ENCODE measurements around the gene KRT75.

The KRT75 gene

DNA sequence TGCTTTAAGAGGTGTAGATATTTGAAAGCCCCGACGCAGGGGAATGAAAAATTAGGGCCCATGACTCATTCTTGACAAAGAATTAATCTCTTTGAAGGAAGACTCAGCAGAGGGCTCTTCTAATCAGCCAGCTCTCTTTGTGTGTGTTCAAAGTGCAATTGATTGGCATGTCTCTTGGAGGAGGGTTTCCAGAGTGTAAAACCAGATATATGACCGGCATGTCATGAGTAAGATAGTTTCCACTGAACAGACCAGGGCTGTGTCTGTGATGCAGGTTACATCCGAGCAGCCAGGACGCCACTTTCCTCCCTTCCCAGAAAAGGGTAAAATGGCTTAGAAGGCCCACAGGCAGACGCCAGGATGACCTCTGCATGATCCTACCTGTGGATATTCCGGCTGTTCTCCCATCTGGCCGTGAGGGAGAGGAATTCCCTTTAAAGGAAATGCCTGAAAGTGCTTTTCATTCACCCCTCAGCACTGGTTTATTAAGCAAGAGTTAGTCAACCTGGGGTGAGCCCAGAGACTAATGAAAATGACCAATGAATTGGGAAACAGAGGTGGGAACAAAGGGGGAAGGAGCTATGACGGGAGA lies 7.2 kb upstream of the KRT75 start:
- H3K27ac ChIP-seq (ENCODE audit: low read depth in 2 of 2, low read length in 2 of 2), result no peak overlapping the region
- H3K4me3 ChIP-seq (ENCODE audit: low read length in 2 of 2), result no peak overlapping the region
- peaks cover 2 to 18% of the 10 kb centered on the region in 2 donors for H3K4me1 ChIP-seq (ENCODE audit: control insufficient read depth in 2 of 2, insufficient read depth in 2 of 2, low read length in 2 of 2)
- no peaks in the 10 kb centered on the region for H3K36me3 ChIP-seq (ENCODE audit: control insufficient read depth in 2 of 2, insufficient read depth in 2 of 2, low read length in 2 of 2)
- no peaks in the 10 kb centered on the region for H3K9me3 ChIP-seq (ENCODE audit: control insufficient read depth in 2 of 2, low read length in 2 of 2)
- H3K9ac ChIP-seq (ENCODE audit: low read depth in 1 of 2, low read length in 2 of 2), result no peak overlapping the region
- H3K27me3 ChIP-seq (ENCODE audit: control insufficient read depth in 2 of 2, insufficient read depth in 2 of 2, low read length in 2 of 2), result no peaks in the 10 kb centered on the region

DNA sequence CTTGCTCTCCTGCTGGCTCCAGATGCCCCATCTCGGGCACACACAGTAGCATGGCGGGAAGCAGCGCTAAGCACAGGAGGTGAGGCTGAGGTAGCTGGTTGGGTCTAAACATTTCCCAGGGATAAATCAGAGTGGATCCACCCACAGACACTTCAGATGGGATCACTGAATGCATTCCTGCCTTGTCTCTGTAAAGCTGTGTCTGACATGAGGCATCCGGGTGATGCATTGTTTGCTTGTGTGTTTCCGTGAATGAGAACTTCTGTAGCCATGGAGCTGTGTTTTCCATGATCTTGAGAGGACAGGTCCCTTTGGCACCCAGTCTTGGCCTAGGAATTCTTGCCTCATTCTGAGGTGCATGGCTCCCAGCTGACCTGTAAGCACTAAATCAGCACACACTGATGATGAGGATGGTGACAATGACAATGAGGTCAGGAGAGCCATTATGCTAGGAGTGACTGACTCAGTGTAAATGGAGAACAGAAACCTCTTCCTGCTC lies 6.7 kb upstream of the KRT75 start:
- H3K36me3 ChIP-seq (ENCODE audit: control insufficient read depth in 2 of 2, insufficient read depth in 2 of 2, low read length in 2 of 2), result no peaks in the 10 kb centered on the region
- H3K27ac ChIP-seq (ENCODE audit: low read depth in 2 of 2, low read length in 2 of 2), result no peak overlapping the region
- no peak overlapping the region for H3K4me3 ChIP-seq (ENCODE audit: low read length in 2 of 2)
- no peaks in the 10 kb centered on the region for H3K27me3 ChIP-seq (ENCODE audit: control insufficient read depth in 2 of 2, insufficient read depth in 2 of 2, low read length in 2 of 2)
- peaks cover 4 to 20% of the 10 kb centered on the region in 2 donors for H3K4me1 ChIP-seq (ENCODE audit: control insufficient read depth in 2 of 2, insufficient read depth in 2 of 2, low read length in 2 of 2)
- H3K9me3 ChIP-seq (ENCODE audit: control insufficient read depth in 2 of 2, low read length in 2 of 2), result no peaks in the 10 kb centered on the region
- no peak overlapping the region for H3K9ac ChIP-seq (ENCODE audit: low read depth in 1 of 2, low read length in 2 of 2)

DNA sequence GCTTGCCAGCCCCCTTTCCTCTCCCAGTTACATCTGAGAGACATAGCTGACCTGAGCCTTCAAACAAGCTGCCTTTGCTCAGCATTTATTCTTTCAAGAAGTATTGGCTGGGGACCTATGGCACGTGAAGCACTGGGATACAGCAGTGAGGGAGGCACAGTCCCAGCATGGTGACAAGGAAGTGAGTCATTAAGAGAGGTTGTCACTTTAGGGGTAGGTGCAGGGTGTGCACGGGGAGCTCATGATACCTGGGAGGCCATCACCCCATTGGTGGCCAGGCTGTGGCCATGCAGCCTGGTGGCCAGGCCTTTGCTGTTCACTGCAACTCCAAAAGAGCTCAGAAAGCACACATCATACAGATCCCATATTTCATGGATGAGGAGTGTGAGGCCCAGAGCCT lies 5.7 kb upstream of the KRT75 start:
- H3K4me1 ChIP-seq (ENCODE audit: control insufficient read depth in 2 of 2, insufficient read depth in 2 of 2, low read length in 2 of 2), result peaks cover 4 to 20% of the 10 kb centered on the region in 2 donors
- H3K27ac ChIP-seq (ENCODE audit: low read depth in 2 of 2, low read length in 2 of 2), result no peak overlapping the region
- no peaks in the 10 kb centered on the region for H3K27me3 ChIP-seq (ENCODE audit: control insufficient read depth in 2 of 2, insufficient read depth in 2 of 2, low read length in 2 of 2)
- H3K9ac ChIP-seq (ENCODE audit: low read depth in 1 of 2, low read length in 2 of 2), result no peak overlapping the region
- H3K4me3 ChIP-seq (ENCODE audit: low read length in 2 of 2), result no peak overlapping the region
- no peaks in the 10 kb centered on the region for H3K36me3 ChIP-seq (ENCODE audit: control insufficient read depth in 2 of 2, insufficient read depth in 2 of 2, low read length in 2 of 2)
- H3K9me3 ChIP-seq (ENCODE audit: control insufficient read depth in 2 of 2, low read length in 2 of 2), result no peaks in the 10 kb centered on the region

DNA sequence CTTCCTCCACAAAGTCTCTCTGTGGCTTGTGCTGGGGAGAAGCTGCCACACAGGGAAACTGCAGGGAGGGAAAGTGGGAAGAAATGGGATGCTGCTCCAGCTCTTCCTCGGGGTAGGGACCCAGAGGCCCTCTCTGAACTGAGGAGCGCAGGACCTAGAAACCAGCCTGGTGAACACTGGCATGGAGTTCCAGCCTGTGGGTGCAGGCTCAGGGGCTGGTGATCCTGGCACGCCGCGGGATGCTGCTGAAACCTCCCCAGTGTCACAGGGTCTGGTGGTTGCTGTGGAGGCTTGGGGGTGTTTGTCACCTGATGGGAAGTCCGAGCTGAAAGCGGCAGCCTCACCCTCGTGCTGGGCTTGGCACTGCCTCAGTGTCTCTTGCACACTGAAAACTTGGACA lies 5.2 kb upstream of the KRT75 start:
- H3K36me3 ChIP-seq (ENCODE audit: control insufficient read depth in 2 of 2, insufficient read depth in 2 of 2, low read length in 2 of 2), result no peaks in the 10 kb centered on the region

GRCh38 chr12:52438305-52439301 lies 4.4 kb upstream of the KRT75 start:
- Histone ChIP-seq H3K4me1 (ENCODE audit: control insufficient read depth in 2 of 2, insufficient read depth in 2 of 2, low read length in 2 of 2) (peaks cover 7 to 18% of the 10 kb centered on the region in 2 donors), H3K9ac (ENCODE audit: low read depth in 1 of 2, low read length in 2 of 2) (no peak overlapping the region), H3K36me3 (ENCODE audit: control insufficient read depth in 2 of 2, insufficient read depth in 2 of 2, low read length in 2 of 2) (no peaks in the 10 kb centered on the region), H3K27ac (ENCODE audit: low read depth in 2 of 2, low read length in 2 of 2) (no peak overlapping the region), H3K4me3 (ENCODE audit: low read length in 2 of 2) (no peak overlapping the region), H3K9me3 (ENCODE audit: control insufficient read depth in 2 of 2, low read length in 2 of 2) (no peaks in the 10 kb centered on the region), H3K27me3 (ENCODE audit: control insufficient read depth in 2 of 2, insufficient read depth in 2 of 2, low read length in 2 of 2) (no peaks in the 10 kb centered on the region)

More for the DNA sequence above, 5.2 kb upstream of the KRT75 start:
- Histone ChIP-seq H3K27ac (ENCODE audit: low read depth in 2 of 2, low read length in 2 of 2) (no peak overlapping the region), H3K9ac (ENCODE audit: low read depth in 1 of 2, low read length in 2 of 2) (no peak overlapping the region), H3K27me3 (ENCODE audit: control insufficient read depth in 2 of 2, insufficient read depth in 2 of 2, low read length in 2 of 2) (no peaks in the 10 kb centered on the region), H3K9me3 (ENCODE audit: control insufficient read depth in 2 of 2, low read length in 2 of 2) (no peaks in the 10 kb centered on the region), H3K4me3 (ENCODE audit: low read length in 2 of 2) (no peak overlapping the region), H3K4me1 (ENCODE audit: control insufficient read depth in 2 of 2, insufficient read depth in 2 of 2, low read length in 2 of 2) (peaks cover 7 to 18% of the 10 kb centered on the region in 2 donors)

- H3K4me3 ChIP-seq (ENCODE audit: low read length in 2 of 2), result no peak overlapping the region
- H3K27ac ChIP-seq (ENCODE audit: low read depth in 2 of 2, low read length in 2 of 2), result no peak overlapping the region
- H3K36me3 ChIP-seq (ENCODE audit: control insufficient read depth in 2 of 2, insufficient read depth in 2 of 2, low read length in 2 of 2), result no peaks in the 10 kb centered on the region
- H3K4me1 ChIP-seq (ENCODE audit: control insufficient read depth in 2 of 2, insufficient read depth in 2 of 2, low read length in 2 of 2), result peaks cover 7 to 18% of the 10 kb centered on the region in 2 donors
- no peak overlapping the region for H3K9ac ChIP-seq (ENCODE audit: low read depth in 1 of 2, low read length in 2 of 2)
- peaks cover 0 to 6% of the 10 kb centered on the region in 2 donors for H3K27me3 ChIP-seq (ENCODE audit: control insufficient read depth in 2 of 2, insufficient read depth in 2 of 2, low read length in 2 of 2)
- H3K9me3 ChIP-seq (ENCODE audit: control insufficient read depth in 2 of 2, low read length in 2 of 2), result no peaks in the 10 kb centered on the region
Measured at GRCh38 chr12:52437508-52437907, 3.3 kb upstream of the KRT75 start.

DNA sequence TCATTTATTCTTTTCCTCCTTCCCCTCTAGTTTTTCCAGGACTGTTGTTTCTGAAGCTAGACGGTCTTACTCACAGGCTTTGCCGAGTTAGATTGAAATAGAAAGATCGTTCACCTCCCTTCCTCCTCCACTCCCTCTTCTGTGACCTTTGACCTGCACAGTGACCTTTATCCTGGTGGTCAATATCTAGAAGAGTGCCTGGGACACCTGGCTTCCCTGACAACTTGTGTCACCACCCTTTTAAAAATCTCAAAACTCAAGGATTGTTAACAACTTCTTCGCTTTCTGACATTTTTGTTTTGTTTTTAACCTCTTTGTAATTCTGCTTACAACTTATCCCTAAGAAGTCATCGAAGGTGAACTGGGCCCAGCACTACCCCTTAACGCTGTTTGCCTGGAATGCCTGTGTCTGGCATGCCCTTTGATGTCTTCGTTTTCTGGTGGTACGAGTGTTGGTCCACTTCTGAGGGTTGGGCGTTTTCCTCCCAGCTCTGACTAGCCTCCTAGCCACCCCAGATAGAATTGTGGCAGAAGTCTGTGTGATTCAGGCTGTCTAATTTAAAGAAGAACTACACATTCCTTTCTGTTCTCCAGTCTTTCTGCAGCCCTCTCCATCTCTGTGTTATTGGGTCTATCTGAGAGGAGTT lies 2.8 kb upstream of the KRT75 start:
- Histone ChIP-seq H3K27me3 (ENCODE audit: control insufficient read depth in 2 of 2, insufficient read depth in 2 of 2, low read length in 2 of 2) (peaks cover 0 to 9% of the 10 kb centered on the region in 2 donors), H3K4me1 (ENCODE audit: control insufficient read depth in 2 of 2, insufficient read depth in 2 of 2, low read length in 2 of 2) (peaks cover 7 to 18% of the 10 kb centered on the region in 2 donors), H3K27ac (ENCODE audit: low read depth in 2 of 2, low read length in 2 of 2) (no peak overlapping the region), H3K4me3 (ENCODE audit: low read length in 2 of 2) (no peak overlapping the region), H3K9me3 (ENCODE audit: control insufficient read depth in 2 of 2, low read length in 2 of 2) (no peaks in the 10 kb centered on the region), H3K36me3 (ENCODE audit: control insufficient read depth in 2 of 2, insufficient read depth in 2 of 2, low read length in 2 of 2) (no peaks in the 10 kb centered on the region), H3K9ac (ENCODE audit: low read depth in 1 of 2, low read length in 2 of 2) (no peak overlapping the region)

DNA sequence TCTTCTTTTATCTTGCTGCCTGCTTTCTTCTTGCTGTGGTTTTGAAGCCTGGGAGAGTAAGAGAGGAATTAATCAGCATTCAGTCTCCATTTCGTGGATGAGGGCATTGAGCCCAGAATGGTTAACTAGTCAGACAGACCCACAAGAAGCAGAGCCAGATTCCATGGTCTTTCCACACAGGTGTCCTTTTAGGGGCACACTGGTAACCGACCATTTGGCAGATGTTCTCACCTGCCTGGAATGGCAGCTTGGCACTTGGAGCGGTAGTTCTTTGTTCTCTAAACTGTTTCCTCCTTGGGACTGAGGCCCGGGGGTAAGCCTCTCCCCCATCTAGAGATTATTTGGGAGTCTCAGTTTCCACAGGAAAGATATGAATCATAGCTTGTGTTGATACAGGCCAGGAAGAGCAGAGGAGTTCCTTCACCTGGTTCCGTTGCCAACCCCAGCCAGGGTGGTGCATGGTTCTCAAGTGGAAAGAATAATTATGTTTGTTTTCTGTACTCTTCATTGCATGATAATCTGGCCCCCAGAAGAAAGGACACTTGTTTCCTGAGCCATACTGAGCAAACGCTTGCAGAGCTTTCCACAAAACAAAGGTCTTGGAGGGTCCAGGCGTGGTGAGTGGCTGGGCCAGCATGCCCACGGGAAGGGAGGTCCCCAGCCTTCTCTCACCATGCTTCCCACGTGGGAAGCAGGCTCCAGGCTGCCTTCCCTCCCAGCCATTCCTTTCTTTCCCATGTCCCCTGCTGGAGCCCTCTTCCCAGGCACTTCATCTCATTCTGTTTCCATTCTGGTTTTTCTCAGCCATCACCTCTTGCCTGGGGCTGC lies 2.0 kb upstream of the KRT75 start:
- no peak overlapping the region for H3K27ac ChIP-seq (ENCODE audit: low read depth in 2 of 2, low read length in 2 of 2)
- no peak overlapping the region for H3K4me3 ChIP-seq (ENCODE audit: low read length in 2 of 2)
- no peak overlapping the region for H3K9ac ChIP-seq (ENCODE audit: low read depth in 1 of 2, low read length in 2 of 2)
- H3K36me3 ChIP-seq (ENCODE audit: control insufficient read depth in 2 of 2, insufficient read depth in 2 of 2, low read length in 2 of 2), result no peaks in the 10 kb centered on the region
- no peaks in the 10 kb centered on the region for H3K9me3 ChIP-seq (ENCODE audit: control insufficient read depth in 2 of 2, low read length in 2 of 2)
- H3K4me1 ChIP-seq (ENCODE audit: control insufficient read depth in 2 of 2, insufficient read depth in 2 of 2, low read length in 2 of 2), result peaks cover 7 to 18% of the 10 kb centered on the region in 2 donors
- peaks cover 0 to 13% of the 10 kb centered on the region in 2 donors for H3K27me3 ChIP-seq (ENCODE audit: control insufficient read depth in 2 of 2, insufficient read depth in 2 of 2, low read length in 2 of 2)

DNA sequence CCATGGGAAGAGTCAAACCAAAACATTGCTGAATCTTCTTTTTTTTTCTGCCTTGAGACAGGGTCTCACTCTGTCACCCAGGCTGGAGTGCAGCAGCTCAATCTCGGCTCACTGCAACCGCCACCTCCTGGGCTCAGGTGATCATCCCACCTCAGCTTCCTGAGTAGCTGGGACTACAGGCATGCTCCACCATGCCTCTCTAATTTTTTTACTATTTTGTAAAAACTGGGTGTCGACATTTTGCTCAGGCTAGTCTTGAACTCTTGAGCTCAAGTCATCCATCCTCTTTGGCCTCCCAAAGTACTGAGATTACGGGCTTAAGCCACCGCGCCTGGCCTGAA lies 1.5 kb upstream of the KRT75 start:
- no peak overlapping the region for H3K4me3 ChIP-seq (ENCODE audit: low read length in 2 of 2)
- peaks cover 7 to 18% of the 10 kb centered on the region in 2 donors for H3K4me1 ChIP-seq (ENCODE audit: control insufficient read depth in 2 of 2, insufficient read depth in 2 of 2, low read length in 2 of 2)
- H3K9me3 ChIP-seq (ENCODE audit: control insufficient read depth in 2 of 2, low read length in 2 of 2), result no peaks in the 10 kb centered on the region
- H3K27ac ChIP-seq (ENCODE audit: low read depth in 2 of 2, low read length in 2 of 2), result no peak overlapping the region
- H3K36me3 ChIP-seq (ENCODE audit: control insufficient read depth in 2 of 2, insufficient read depth in 2 of 2, low read length in 2 of 2), result no peaks in the 10 kb centered on the region
- H3K27me3 ChIP-seq (ENCODE audit: control insufficient read depth in 2 of 2, insufficient read depth in 2 of 2, low read length in 2 of 2), result peaks cover 0 to 17% of the 10 kb centered on the region in 2 donors
- H3K9ac ChIP-seq (ENCODE audit: low read depth in 1 of 2, low read length in 2 of 2), result no peak overlapping the region
